ENCODE results near the gene CCDC15. TPM values are rescaled to one million over a fixed set of nuclear protein-coding genes. Genes with fewer than 3 reads are reported as not detected.

Gene CCDC15
- total and polyA plus RNA-seq, 2 of the 13 experiments (the other 11 are each of a cell fraction or from before 2014, with no cell fraction given): 2.2 to 4.6 TPM

- FAIRE-seq: no peak
- in situ Hi-C loops (cut with HindIII; ENCODE audit: extremely low pct_ligation_motif_present, low pct_unique_long_range_greater_than_20kb): loop anchor here (5.0 to 10.0 kb wide), 2 partner anchors 73 to 394 kb away; no protein-coding TSS in a partner anchor
- POLR2A ChIA-PET: interaction anchor here (5.5 kb wide), 1 partner anchor 15 kb away, joined by 61 read pairs; the partner anchor contains the start of gene HEPACAM
Observed at GRCh38 chr11:124950601-124951330, 3.2 kb upstream of the CCDC15 start.

GRCh38 chr11:124951341-124951740 is 2.7 kb upstream of the CCDC15 start:
- CTCF ChIA-PET (ENCODE audit: low intra/inter-chr PET ratio, low total read pairs): no interaction called here
- 52% methylated on average over 3 of the region's 3 CpGs for WGBS (ENCODE audit: low lambda C conversion rate)

More at GRCh38 chr11:124950601-124951330, 3.2 kb upstream of the CCDC15 start:
- Histone ChIP-seq H4K20me1 (ENCODE audit: insufficient read depth, low read length) (no peaks in the 10 kb centered on the region), H3K9me3 (ENCODE audit: low read length) (no peaks in the 10 kb centered on the region), H3K4me3 (replicated peaks in 1 of 3; ENCODE audit: insufficient read depth in 1 of 3, low read depth in 2 of 3, low read length in 3 of 3) (no peak overlapping the region), H3K4me1 (ENCODE audit: insufficient read depth, low read length) (peaks cover 47% of the 10 kb centered on the region), H3K79me2 (ENCODE audit: insufficient read depth, low read length) (no peaks in the 10 kb centered on the region), H3K4me2 (ENCODE audit: low read depth, low read length) (no peak overlapping the region), H3K27ac (ENCODE audit: extremely low read length, insufficient read depth, low read length) (no peak overlapping the region), H3K27me3 (ENCODE audit: control insufficient read depth in 1 of 2, insufficient read depth in 2 of 2, low read length in 2 of 2) (no peaks in the 10 kb centered on the region; a peak in 2 of 5 replicates), H2AFZ (ENCODE audit: low read length) (no peak overlapping the region), H3K9ac (ENCODE audit: insufficient read depth, low read depth, low read length) (no peak overlapping the region), H3K36me3 (replicated peaks in 1 of 2; ENCODE audit: control insufficient read depth in 1 of 2, insufficient read depth in 2 of 2, low read length in 2 of 2) (no peaks in the 10 kb centered on the region)
- ATAC-seq (no peak), DNase-seq (ENCODE audit: low spot score) (no peak)
- no peak for TF ChIP-seq ZUFSP (CRISPR knock-in tag; IDR thresholded peaks at IDR 0.05; ENCODE audit: borderline replicate concordance)
- no peak for TF ChIP-seq BORCS8-MEF2B (CRISPR knock-in tag; IDR thresholded peaks at IDR 0.05)
- TF ChIP-seq KDM6A (CRISPR knock-in tag; IDR thresholded peaks at IDR 0.05; ENCODE audit: low read depth): no peak
- no peak for TF ChIP-seq KLF11 (CRISPR knock-in tag; IDR thresholded peaks at IDR 0.05)
- intact Hi-C loops (cut with micrococcal nuclease; ENCODE audit: unreplicated experiment): no loop called here
- CTCF ChIA-PET (ENCODE audit: low intra/inter-chr PET ratio, low total read pairs): no interaction called here
- no TSS peak for BruUV-seq (replicated peaks)

More at GRCh38 chr11:124951341-124951740, 2.7 kb upstream of the CCDC15 start:
- TF ChIP-seq ZNF205 (CRISPR knock-in tag; IDR thresholded peaks at IDR 0.05): no peak
- TF ChIP-seq CBX1 (IDR thresholded peaks at IDR 0.05; ENCODE audit: low read depth): no peak
- no peak for TF ChIP-seq ZFP90 (CRISPR knock-in tag; IDR thresholded peaks at IDR 0.05; ENCODE audit: borderline replicate concordance)
- TF ChIP-seq ZNF234 (CRISPR knock-in tag; conservative IDR thresholded peaks at IDR 0.05): no peak
- TF ChIP-seq PHB2 (IDR thresholded peaks at IDR 0.05; ENCODE audit: partially characterized antibody): no peak
- TF ChIP-seq STAT5B (CRISPR knock-in tag; IDR thresholded peaks at IDR 0.05): no peak
- no peak for TF ChIP-seq ELF1 (CRISPR knock-in tag; IDR thresholded peaks at IDR 0.05)
- no peak for TF ChIP-seq MAFK (conservative IDR thresholded peaks at IDR 0.05 in 1 of 2, IDR thresholded peaks at IDR 0.05 in 1 of 2; ENCODE audit: low read length in 2 of 2)
- TF ChIP-seq ZNF468 (CRISPR knock-in tag; IDR thresholded peaks at IDR 0.05): no peak
- TF ChIP-seq PITX1 (CRISPR knock-in tag; IDR thresholded peaks at IDR 0.05): no peak
- H3K9ac ChIP-seq (ENCODE audit: insufficient read depth, low read depth, low read length): no peak overlapping the region
- no peak overlapping the region for H3K4me3 ChIP-seq (replicated peaks in 1 of 3; ENCODE audit: insufficient read depth in 1 of 3, low read depth in 2 of 3, low read length in 3 of 3)
- FAIRE-seq (no peak), ATAC-seq (no peak), DNase-seq (ENCODE audit: low spot score) (no peak)
- BruUV-seq (replicated peaks): no TSS peak
- POLR2A ChIA-PET: interaction anchor here (5.5 kb wide), 1 partner anchor 15 kb away, joined by 61 read pairs; the partner anchor contains the start of gene HEPACAM
- peaks cover 44% of the 10 kb centered on the region for H3K4me1 ChIP-seq (ENCODE audit: insufficient read depth, low read length)
- H3K9me3 ChIP-seq (ENCODE audit: low read length): no peaks in the 10 kb centered on the region
- intact Hi-C loops (cut with micrococcal nuclease; ENCODE audit: unreplicated experiment) (no loop called here), in situ Hi-C loops (cut with HindIII; ENCODE audit: extremely low pct_ligation_motif_present, low pct_unique_long_range_greater_than_20kb) (loop anchor here (5.0 to 10.0 kb wide), 2 partner anchors 74 to 393 kb away; no protein-coding TSS in a partner anchor)
- no peak overlapping the region for H2AFZ ChIP-seq (ENCODE audit: low read length)
- H3K79me2 ChIP-seq (ENCODE audit: insufficient read depth, low read length): no peaks in the 10 kb centered on the region
- H3K36me3 ChIP-seq (replicated peaks in 1 of 2; ENCODE audit: control insufficient read depth in 1 of 2, insufficient read depth in 2 of 2, low read length in 2 of 2): no peaks in the 10 kb centered on the region
- no peaks in the 10 kb centered on the region; a peak in 2 of 5 replicates for H3K27me3 ChIP-seq (ENCODE audit: control insufficient read depth in 1 of 2, insufficient read depth in 2 of 2, low read length in 2 of 2)
- H3K4me2 ChIP-seq (ENCODE audit: low read depth, low read length): no peak overlapping the region
- no peak overlapping the region for H3K27ac ChIP-seq (ENCODE audit: extremely low read length, insufficient read depth, low read length)
- no peaks in the 10 kb centered on the region for H4K20me1 ChIP-seq (ENCODE audit: insufficient read depth, low read length)

All from HepG2 (cell line).